ENCODE results near the gene MRPL51.

MRPL51 gene

DNA sequence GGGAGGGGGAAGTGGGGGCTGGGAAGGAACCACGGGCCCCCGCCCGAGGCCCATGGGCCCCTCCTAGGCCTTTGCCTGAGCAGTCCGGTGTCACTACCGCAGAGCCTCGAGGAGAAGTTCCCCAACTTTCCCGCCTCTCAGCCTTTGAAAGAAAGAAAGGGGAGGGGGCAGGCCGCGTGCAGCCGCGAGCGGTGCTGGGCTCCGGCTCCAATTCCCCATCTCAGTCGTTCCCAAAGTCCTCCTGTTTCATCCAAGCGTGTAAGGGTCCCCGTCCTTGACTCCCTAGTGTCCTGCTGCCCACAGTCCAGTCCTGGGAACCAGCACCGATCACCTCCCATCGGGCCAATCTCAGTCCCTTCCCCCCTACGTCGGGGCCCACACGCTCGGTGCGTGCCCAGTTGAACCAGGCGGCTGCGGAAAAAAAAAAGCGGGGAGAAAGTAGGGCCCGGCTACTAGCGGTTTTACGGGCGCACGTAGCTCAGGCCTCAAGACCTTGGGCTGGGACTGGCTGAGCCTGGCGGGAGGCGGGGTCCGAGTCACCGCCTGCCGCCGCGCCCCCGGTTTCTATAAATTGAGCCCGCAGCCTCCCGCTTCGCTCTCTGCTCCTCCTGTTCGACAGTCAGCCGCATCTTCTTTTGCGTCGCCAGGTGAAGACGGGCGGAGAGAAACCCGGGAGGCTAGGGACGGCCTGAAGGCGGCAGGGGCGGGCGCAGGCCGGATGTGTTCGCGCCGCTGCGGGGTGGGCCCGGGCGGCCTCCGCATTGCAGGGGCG, 41.0 kb upstream of the MRPL51 start, which contains the start of gene GAPDH:
GAPDH (plus strand) TSS at position 595 of the 772 bp plus-strand sequence. CDS start 316 bp downstream, outside the sequence.
- Histone ChIP-seq H3K27ac (peak within 1 kb of the TSS; percentile 97), H3K4me1 (ENCODE audit: control insufficient read depth in 1 of 2, insufficient read depth in 1 of 2, low read depth in 1 of 2, low read length in 1 of 2) (peaks cover 64 to 66% of the 10 kb centered on the region in 2 experiments), H3K36me3 (peaks cover 57% of the 10 kb centered on the region), H3K4me3 (ENCODE audit: low read depth in 1 of 2, low read length in 1 of 2) (peak within 1 kb of the TSS; percentile 72 to 96), H3K9me3 (no peaks in the 10 kb centered on the region), H3K27me3 (no peaks in the 10 kb centered on the region)
- TF ChIP-seq, protein P1, sequence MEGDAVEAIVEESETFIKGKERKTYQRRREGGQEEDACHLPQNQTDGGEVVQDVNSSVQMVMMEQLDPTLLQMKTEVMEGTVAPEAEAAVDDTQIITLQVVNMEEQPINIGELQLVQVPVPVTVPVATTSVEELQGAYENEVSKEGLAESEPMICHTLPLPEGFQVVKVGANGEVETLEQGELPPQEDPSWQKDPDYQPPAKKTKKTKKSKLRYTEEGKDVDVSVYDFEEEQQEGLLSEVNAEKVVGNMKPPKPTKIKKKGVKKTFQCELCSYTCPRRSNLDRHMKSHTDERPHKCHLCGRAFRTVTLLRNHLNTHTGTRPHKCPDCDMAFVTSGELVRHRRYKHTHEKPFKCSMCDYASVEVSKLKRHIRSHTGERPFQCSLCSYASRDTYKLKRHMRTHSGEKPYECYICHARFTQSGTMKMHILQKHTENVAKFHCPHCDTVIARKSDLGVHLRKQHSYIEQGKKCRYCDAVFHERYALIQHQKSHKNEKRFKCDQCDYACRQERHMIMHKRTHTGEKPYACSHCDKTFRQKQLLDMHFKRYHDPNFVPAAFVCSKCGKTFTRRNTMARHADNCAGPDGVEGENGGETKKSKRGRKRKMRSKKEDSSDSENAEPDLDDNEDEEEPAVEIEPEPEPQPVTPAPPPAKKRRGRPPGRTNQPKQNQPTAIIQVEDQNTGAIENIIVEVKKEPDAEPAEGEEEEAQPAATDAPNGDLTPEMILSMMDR (IDR thresholded peaks at IDR 0.05) = peak; percentile 25

DNA sequence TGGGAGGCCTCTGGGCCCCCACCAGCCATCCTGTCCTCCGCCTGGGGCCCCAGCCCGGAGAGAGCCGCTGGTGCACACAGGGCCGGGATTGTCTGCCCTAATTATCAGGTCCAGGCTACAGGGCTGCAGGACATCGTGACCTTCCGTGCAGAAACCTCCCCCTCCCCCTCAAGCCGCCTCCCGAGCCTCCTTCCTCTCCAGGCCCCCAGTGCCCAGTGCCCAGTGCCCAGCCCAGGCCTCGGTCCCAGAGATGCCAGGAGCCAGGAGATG, 40.5 kb upstream of the MRPL51 start:
- no peaks in the 10 kb centered on the region for H3K27me3 ChIP-seq
- H3K36me3 ChIP-seq = peaks cover 57% of the 10 kb centered on the region
- H3K4me1 ChIP-seq (ENCODE audit: control insufficient read depth in 1 of 2, insufficient read depth in 1 of 2, low read depth in 1 of 2, low read length in 1 of 2) = peaks cover 59 to 61% of the 10 kb centered on the region in 2 experiments
- H3K27ac ChIP-seq = peak overlapping the region; percentile 97
- TF ChIP-seq, protein P1 (IDR thresholded peaks at IDR 0.05) = no peak
- no peaks in the 10 kb centered on the region for H3K9me3 ChIP-seq
- H3K4me3 ChIP-seq (ENCODE audit: low read depth in 1 of 2, low read length in 1 of 2) = peak overlapping the region; percentile 72 to 96

DNA sequence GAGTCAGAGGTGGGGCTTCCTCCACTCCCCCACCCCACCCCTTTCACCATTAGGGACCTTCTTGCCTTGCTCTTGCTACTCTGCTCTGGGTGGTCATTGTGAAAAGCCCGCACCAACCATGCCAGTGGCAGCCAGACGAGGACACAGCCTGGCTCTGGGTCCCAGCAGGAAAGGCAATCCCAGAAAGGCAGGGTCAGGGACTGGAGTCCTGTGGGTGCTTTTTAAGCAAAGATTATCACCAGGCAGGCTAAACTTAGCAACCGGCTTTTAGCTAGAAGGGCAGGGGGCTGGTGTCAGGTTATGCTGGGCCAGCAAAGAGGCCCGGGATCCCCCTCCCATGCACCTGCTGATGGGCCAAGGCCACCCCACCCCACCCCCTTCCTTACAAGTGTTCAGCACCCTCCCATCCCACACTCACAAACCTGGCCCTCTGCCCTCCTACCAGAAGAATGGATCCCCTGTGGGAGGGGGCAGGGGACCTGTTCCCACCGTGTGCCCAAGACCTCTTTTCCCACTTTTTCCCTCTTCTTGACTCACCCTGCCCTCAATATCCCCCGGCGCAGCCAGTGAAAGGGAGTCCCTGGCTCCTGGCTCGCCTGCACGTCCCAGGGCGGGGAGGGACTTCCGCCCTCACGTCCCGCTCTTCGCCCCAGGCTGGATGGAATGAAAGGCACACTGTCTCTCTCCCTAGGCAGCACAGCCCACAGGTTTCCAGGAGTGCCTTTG, 40.0 kb upstream of the MRPL51 start:
- H3K36me3 ChIP-seq = peaks cover 57% of the 10 kb centered on the region
- H3K4me1 ChIP-seq (ENCODE audit: control insufficient read depth in 1 of 2, insufficient read depth in 1 of 2, low read depth in 1 of 2, low read length in 1 of 2) = peaks cover 54 to 56% of the 10 kb centered on the region in 2 experiments
- H3K27me3 ChIP-seq = no peaks in the 10 kb centered on the region
- TF ChIP-seq, protein P1 (IDR thresholded peaks at IDR 0.05) = no peak
- H3K4me3 ChIP-seq (ENCODE audit: low read depth in 1 of 2, low read length in 1 of 2) = peak overlapping the region; percentile 72 to 96
- no peaks in the 10 kb centered on the region for H3K9me3 ChIP-seq
- H3K27ac ChIP-seq = peak overlapping the region; percentile 97

DNA sequence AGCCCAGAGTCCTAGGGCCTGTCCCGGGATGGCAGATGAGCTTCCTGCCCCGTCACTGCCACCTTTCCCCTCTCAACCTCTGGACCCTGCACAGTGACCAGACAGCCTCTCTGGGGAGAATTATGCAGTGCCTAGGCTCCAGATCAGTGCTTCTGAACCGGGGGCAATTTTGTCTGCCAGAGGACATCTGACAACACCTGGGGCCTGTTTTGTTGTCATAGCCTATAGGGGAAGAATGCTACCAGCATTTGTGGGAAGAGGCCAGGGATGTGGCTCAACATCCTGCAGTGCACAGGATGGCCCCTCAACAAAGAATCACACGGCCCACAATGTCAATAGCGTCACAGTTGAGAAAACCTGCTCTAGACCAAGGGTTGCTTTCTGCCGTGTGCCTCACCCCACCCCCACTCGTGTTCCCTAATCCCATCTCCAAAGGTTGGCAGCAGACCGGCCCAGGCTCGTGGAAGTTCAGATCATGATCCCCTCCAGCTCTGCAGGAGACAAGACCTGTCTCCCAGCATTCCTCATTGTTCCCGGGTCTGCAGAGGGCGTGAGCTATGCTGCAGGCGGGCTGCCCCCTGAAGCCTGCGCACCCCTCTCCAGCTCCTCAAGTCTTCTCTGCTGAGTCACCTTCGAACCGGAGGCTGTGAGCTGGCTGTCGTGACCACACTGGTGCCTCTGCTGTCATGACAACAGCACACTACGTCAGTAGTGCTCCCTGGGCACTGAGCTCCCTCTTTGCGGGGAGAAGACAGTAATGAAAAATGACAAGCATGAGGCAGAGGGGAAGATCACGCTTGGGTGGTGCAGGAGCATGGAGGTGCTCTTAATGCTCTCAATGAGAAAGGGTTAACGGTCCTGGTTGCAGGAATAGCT, 39.2 kb upstream of the MRPL51 start:
- Histone ChIP-seq H3K36me3 (peaks cover 57% of the 10 kb centered on the region), H3K9me3 (no peaks in the 10 kb centered on the region), H3K27me3 (no peaks in the 10 kb centered on the region), H3K4me3 (ENCODE audit: low read depth in 1 of 2, low read length in 1 of 2) (peak overlapping the region; percentile 72 to 96), H3K27ac (peak overlapping the region; percentile 97), H3K4me1 (ENCODE audit: control insufficient read depth in 1 of 2, insufficient read depth in 1 of 2, low read depth in 1 of 2, low read length in 1 of 2) (peaks cover 46 to 48% of the 10 kb centered on the region in 2 experiments)
- TF ChIP-seq, protein P1 (IDR thresholded peaks at IDR 0.05) = no peak

DNA sequence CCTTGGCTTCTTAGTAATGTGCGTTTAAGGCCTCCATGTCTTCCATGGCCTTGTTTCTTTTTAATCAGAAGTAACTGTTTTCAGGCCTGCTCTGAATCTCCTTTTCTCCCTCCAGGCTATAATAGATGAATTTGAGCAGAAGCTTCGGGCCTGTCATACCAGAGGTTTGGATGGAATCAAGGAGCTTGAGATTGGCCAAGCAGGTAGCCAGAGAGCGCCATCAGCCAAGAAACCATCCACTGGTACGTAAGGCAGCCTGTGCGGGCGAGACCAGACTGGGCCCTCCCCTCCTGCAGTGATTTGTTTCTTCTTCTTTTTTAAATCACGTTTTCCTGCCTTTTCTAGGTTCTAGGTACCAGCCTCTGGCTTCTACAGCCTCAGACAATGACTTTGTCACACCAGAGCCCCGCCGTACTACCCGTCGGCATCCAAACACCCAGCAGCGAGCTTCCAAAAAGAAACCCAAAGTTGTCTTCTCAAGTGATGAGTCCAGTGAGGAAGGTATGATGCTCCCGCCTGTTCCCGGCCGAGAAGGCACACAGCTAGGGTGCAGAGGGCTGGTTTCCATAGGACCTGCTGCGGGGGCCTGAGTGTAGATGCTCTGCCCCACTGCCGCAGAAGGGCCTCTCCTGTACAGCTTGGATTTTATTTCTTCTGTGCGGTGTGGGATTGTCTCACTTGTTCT, 37.7 kb upstream of the MRPL51 start:
- Histone ChIP-seq H3K4me1 (ENCODE audit: control insufficient read depth in 1 of 2, insufficient read depth in 1 of 2, low read depth in 1 of 2, low read length in 1 of 2) (peaks cover 30 to 32% of the 10 kb centered on the region in 2 experiments), H3K4me3 (ENCODE audit: low read depth in 1 of 2, low read length in 1 of 2) (no peak overlapping the region), H3K27ac (peak overlapping the region; percentile 97), H3K9me3 (no peaks in the 10 kb centered on the region), H3K36me3 (peaks cover 58% of the 10 kb centered on the region), H3K27me3 (no peaks in the 10 kb centered on the region)
- TF ChIP-seq, protein P1 (IDR thresholded peaks at IDR 0.05) = no peak
